BE2C (cell line): ENCODE data around the gene ATP6V1B1.

ENCODE experiments used
- DNase-seq: peaks from one replicate; pipeline ENCODE4 v3.0.0-alpha.2; 2020
- H3K27me3 ChIP-seq: fragments of 250-450 bp; sonication (Bioruptor Pico); 2 replicates; pipeline ENCODE4 v1.5.1; 2020; ENCODE audit warnings: mild to moderate bottlenecking
- H3K36me3 ChIP-seq: fragments of 250-450 bp; sonication (Bioruptor Pico); 2 replicates; pipeline ENCODE4 v1.5.1; 2020; ENCODE audit warnings: mild to moderate bottlenecking
- H3K4me1 ChIP-seq: fragments of 250-450 bp; sonication (Bioruptor Pico); 2 replicates; pipeline ENCODE4 v1.5.1; 2020
- H3K4me3 ChIP-seq: 2 replicates; pipeline ENCODE4 v1.5.1; 2011; ENCODE audit warnings: low read depth, low read length
- H3K9me3 ChIP-seq: fragments of 250-450 bp; sonication (Bioruptor Pico); 2 replicates; pipeline ENCODE4 v1.5.1; 2020
- CTCF ChIP-seq: IDR thresholded peaks from 2 replicates; pipeline ENCODE4 v1.5.1; 2012; ENCODE audit warnings: mild to moderate bottlenecking, low read depth, low read length

Gene ATP6V1B1

DNA sequence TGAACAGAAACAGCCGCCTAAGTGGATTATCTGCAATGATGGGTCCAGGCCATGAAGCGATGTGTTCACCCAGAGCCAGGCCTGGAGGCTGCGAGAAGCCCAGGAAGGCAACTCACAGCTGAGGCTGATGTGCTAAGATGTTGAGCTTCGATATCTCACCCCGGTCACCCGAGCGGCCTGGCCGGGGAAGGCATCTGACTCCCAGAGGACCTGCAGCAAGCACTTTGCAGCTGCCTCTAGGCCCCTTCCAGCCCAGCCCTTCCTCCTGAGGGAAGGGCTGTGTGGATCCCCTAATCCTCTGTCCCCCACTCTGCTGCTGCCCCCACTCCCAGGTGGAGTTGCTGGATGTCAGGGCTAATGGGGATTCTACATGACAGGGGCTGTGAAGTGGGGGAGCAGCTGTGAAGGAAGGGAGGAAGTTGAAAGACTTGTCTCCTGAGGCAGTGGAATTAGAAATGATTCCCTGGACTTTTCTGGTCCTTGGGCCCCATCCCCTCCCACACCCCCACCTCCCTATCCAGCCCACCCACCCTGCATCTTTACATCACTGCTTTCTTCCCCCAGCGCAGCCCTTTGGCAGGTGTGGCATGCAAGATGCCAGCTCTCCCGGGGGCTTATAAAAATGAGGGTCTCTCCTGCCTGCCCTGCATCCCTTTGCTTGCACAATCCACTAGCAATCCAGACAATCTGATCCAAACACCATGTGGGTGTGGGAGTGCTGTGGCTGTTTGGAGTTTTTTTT is 4.3 kb downstream of the ATP6V1B1 start:
- Histone ChIP-seq H3K36me3 (no peaks in the 10 kb centered on the region), H3K4me1 (no peaks in the 10 kb centered on the region), H3K4me3 (no peak overlapping the region), H3K9me3 (no peaks in the 10 kb centered on the region), H3K27me3 (no peaks in the 10 kb centered on the region)
- TF ChIP-seq CTCF = no peak
- no peak for DNase-seq

DNA sequence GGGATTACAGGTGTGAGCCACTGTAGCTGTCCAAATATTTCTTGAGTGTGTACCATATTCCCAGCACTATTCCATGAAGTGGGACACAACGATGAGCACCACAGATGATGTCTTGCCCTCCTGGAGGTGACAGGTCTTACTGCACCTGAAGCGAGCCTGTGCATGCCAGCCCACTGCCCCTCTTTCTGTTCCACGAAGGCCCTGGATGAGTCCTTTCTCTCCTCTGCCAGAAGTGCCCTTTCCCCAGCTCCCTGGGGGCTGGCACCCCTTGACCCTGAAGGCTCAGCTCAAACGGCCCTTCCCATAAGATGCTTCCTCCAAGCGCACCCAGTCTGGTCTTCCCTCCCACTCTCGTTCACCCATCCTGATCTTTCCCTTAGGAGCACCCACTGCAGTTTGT is 5.5 kb downstream of the ATP6V1B1 start:
- Histone ChIP-seq H3K4me3 (no peak overlapping the region), H3K36me3 (no peaks in the 10 kb centered on the region), H3K27me3 (no peaks in the 10 kb centered on the region), H3K9me3 (no peaks in the 10 kb centered on the region), H3K4me1 (no peaks in the 10 kb centered on the region)
- TF ChIP-seq CTCF = no peak
- no peak for DNase-seq

GRCh38 chr2:70941701-70942100 is 6.0 kb downstream of the ATP6V1B1 start:
- H3K4me1 ChIP-seq = no peaks in the 10 kb centered on the region
- H3K36me3 ChIP-seq = no peaks in the 10 kb centered on the region
- no peaks in the 10 kb centered on the region for H3K27me3 ChIP-seq
- no peak for DNase-seq
- no peak overlapping the region for H3K4me3 ChIP-seq
- no peaks in the 10 kb centered on the region for H3K9me3 ChIP-seq
- no peak for TF ChIP-seq CTCF

DNA sequence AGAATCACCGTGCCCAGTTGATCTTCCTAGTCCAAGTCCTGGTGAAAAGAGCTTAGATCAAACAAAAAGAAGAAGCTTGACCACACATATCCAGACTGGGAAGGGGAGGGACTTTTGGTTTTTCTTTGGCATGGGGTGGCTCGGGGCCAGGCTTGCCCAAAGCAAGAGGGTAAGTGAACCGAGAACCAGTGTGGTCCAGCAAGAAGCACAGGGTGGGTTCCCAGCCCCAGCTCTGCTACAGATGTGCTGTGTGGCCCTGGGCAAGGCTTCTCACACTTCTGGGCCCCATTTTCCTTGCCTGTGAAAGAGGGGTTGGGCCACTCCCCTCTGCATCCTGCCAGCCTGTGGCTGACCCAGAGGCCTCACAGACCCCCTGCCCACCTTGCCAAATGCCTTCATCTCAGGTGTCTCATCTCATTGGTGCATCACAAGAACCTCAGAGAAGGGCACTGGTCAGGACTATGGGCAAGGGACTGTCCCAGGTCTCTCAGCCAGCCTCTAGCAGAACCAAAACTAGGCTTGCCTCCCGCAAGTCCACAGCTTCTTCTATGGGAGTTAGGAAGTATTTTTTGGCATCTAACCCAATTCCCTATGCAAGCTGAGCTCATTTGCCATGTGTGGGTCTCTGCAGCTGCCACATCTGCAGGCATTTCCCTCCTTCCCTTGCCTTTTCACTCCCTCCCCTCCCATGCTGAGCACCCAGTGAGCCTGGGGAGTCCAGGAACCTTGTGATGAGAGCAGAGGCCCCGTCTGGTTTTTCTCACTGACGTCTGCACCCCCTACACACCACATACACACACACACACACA is 6.9 kb downstream of the ATP6V1B1 start:
- Histone ChIP-seq H3K4me3 (no peak overlapping the region), H3K36me3 (no peaks in the 10 kb centered on the region), H3K9me3 (no peaks in the 10 kb centered on the region), H3K4me1 (no peaks in the 10 kb centered on the region), H3K27me3 (no peaks in the 10 kb centered on the region)
- no peak for DNase-seq
- TF ChIP-seq CTCF = no peak

GRCh38 chr2:70943205-70943871 is 7.6 kb downstream of the ATP6V1B1 start:
- Histone ChIP-seq H3K27me3 (no peaks in the 10 kb centered on the region), H3K36me3 (no peaks in the 10 kb centered on the region), H3K9me3 (no peaks in the 10 kb centered on the region), H3K4me1 (no peaks in the 10 kb centered on the region), H3K4me3 (no peak overlapping the region)
- TF ChIP-seq CTCF = no peak
- DNase-seq = no peak
